Left renal cortex interstitium (tissue), 4 donors: ENCODE data around the gene NOS2. TPM values are rescaled to one million over a fixed set of nuclear protein-coding genes. Genes with fewer than 3 reads are reported as not detected.
"Not testable (repeated sequence)": the region's sequence is repeated elsewhere in the genome, so short reads cannot be mapped to it uniquely, and the experiment has no call there.

Experiments
- DNase-seq, 4 donors: peaks; one replicate each; pipeline ENCODE4 v3.0.0-alpha.2; 2013; ENCODE audit warnings: low read depth in 4 of 4, low spot score in 2 of 4, missing footprints in 1 of 4
- polyA plus RNA-seq, 4 donors: library from polyadenylated mRNA; unstranded; fragments of 120-200 nt; gene quantifications; one replicate each; pipeline ENCODE4 v1.2.1, GENCODE V29; 2013; ENCODE audit not compliant: insufficient read length in 4 of 4

Gene NOS2
- polyA plus RNA-seq: 1 to 10 TPM; 1.7 to 2.1 (median 2.0) TPM

GRCh38 chr17:27800522-27800921 is at the start of gene NOS2:
Gene NOS2, minus strand, starts transcription at chr17:27800529. Its CDS starts 1,720 bp downstream, at chr17:27798809.
- DNase-seq: no peak

- DNase-seq: no peak
These were observed 49.3 kb upstream of the NOS2 start for GRCh38 chr17:27849474-27850185.

- no peak for DNase-seq
These were observed 48.6 kb upstream of the NOS2 start for GRCh38 chr17:27848931-27849330.

- not testable (repeated sequence) for DNase-seq
These were observed 46.5 kb upstream of the NOS2 start for GRCh38 chr17:27846808-27847307.

- DNase-seq: no peak
These were observed 45.8 kb upstream of the NOS2 start for GRCh38 chr17:27846042-27846655.

GRCh38 chr17:27845264-27846041 is 45.1 kb upstream of the NOS2 start:
- no peak for DNase-seq

- no peak for DNase-seq
These were observed 40.4 kb upstream of the NOS2 start for GRCh38 chr17:27840688-27841087.

- DNase-seq: not testable (repeated sequence)
These were observed 40.0 kb upstream of the NOS2 start for GRCh38 chr17:27840406-27840678.

GRCh38 chr17:27839571-27840405 is 39.5 kb upstream of the NOS2 start:
- not testable (repeated sequence) for DNase-seq

GRCh38 chr17:27838607-27839006 is 38.3 kb upstream of the NOS2 start:
- DNase-seq: not testable (repeated sequence)

GRCh38 chr17:27837769-27838168 is 37.4 kb upstream of the NOS2 start:
- not testable (repeated sequence) for DNase-seq

GRCh38 chr17:27836651-27837050 is 36.3 kb upstream of the NOS2 start:
- DNase-seq: no peak

- DNase-seq: no peak
These were observed 34.2 kb upstream of the NOS2 start for GRCh38 chr17:27834571-27834970.

- DNase-seq: no peak
These were observed 32.5 kb upstream of the NOS2 start for GRCh38 chr17:27832831-27833230.

GRCh38 chr17:27829888-27830287 is 29.6 kb upstream of the NOS2 start:
- not testable (repeated sequence) for DNase-seq

- not testable (repeated sequence) for DNase-seq
These were observed 28.9 kb upstream of the NOS2 start for GRCh38 chr17:27829143-27829711.

GRCh38 chr17:27825459-27825858 is 25.1 kb upstream of the NOS2 start:
- DNase-seq: no peak

- no peak for DNase-seq
These were observed 24.4 kb upstream of the NOS2 start for GRCh38 chr17:27824745-27825144.

GRCh38 chr17:27824176-27824715 is 23.9 kb upstream of the NOS2 start:
- DNase-seq: no peak

- not testable (repeated sequence) for DNase-seq
These were observed 21.8 kb upstream of the NOS2 start for GRCh38 chr17:27822108-27822507.
